ENCODE data around the gene XKR7.
A peak's percentile ranks its signal among the peaks of the same experiment; 100 is the strongest.
"Not testable (repeated sequence)": the region's sequence is repeated elsewhere in the genome, so short reads cannot be mapped to it uniquely, and the experiment has no call there.

XKR7 gene

GRCh38 chr20:31967830-31968249, at the start of gene XKR7:
Gene XKR7 (plus strand): TSS chr20:31968151. CDS start chr20:31968176, 25 bp downstream.
- peak; percentile 43 for DNase-seq

- DNase-seq, result no peak
Measured at GRCh38 chr20:31918466-31919105, 49.4 kb upstream of the XKR7 start.

GRCh38 chr20:31919410-31920155, 48.4 kb upstream of the XKR7 start:
- DNase-seq, result no peak

GRCh38 chr20:31920275-31920855, 47.6 kb upstream of the XKR7 start:
- DNase-seq, result no peak

- not testable (repeated sequence) for DNase-seq
Measured at GRCh38 chr20:31921480-31921879, 46.5 kb upstream of the XKR7 start.

GRCh38 chr20:31922181-31922580, 45.8 kb upstream of the XKR7 start:
- DNase-seq, result no peak

GRCh38 chr20:31922588-31922987, 45.4 kb upstream of the XKR7 start:
- DNase-seq, result no peak

- no peak for DNase-seq
Measured at GRCh38 chr20:31923388-31924331, 44.3 kb upstream of the XKR7 start.

GRCh38 chr20:31924561-31924960, 43.4 kb upstream of the XKR7 start:
- no peak for DNase-seq

GRCh38 chr20:31925631-31926030, 42.3 kb upstream of the XKR7 start:
- no peak for DNase-seq

GRCh38 chr20:31926493-31926892, 41.5 kb upstream of the XKR7 start:
- no peak for DNase-seq

- DNase-seq, result no peak
Measured at GRCh38 chr20:31927627-31928159, 40.3 kb upstream of the XKR7 start.

- not testable (repeated sequence) for DNase-seq
Measured at GRCh38 chr20:31929631-31930030, 38.3 kb upstream of the XKR7 start.

GRCh38 chr20:31930779-31931178, 37.2 kb upstream of the XKR7 start:
- no peak for DNase-seq

GRCh38 chr20:31933698-31934097, 34.3 kb upstream of the XKR7 start:
- DNase-seq, result no peak

- no peak for DNase-seq
Measured at GRCh38 chr20:31934491-31934890, 33.5 kb upstream of the XKR7 start.

- DNase-seq, result no peak
Measured at GRCh38 chr20:31934968-31935764, 32.8 kb upstream of the XKR7 start.

- no peak for DNase-seq
Measured at GRCh38 chr20:31936420-31936819, 31.5 kb upstream of the XKR7 start.

- no peak for DNase-seq
Measured at GRCh38 chr20:31937820-31938219, 30.1 kb upstream of the XKR7 start.

- DNase-seq, result no peak
Measured at GRCh38 chr20:31939661-31940060, 28.3 kb upstream of the XKR7 start.

GRCh38 chr20:31943052-31943471, 24.9 kb upstream of the XKR7 start:
- no peak for DNase-seq

GRCh38 chr20:31945319-31945718, 22.6 kb upstream of the XKR7 start:
- DNase-seq, result no peak
